Thoracic aorta (tissue), 2 donors: ENCODE measurements around the gene DIS3L. TPM values are rescaled to one million over a fixed set of nuclear protein-coding genes. Genes with fewer than 3 reads are reported as not detected.

Source experiments
- ATAC-seq: fragments of 150-250 bp; one replicate; pipeline ENCODE4 v1.8.0; 2017; ENCODE audit warnings: low read depth; ENCODE audit not compliant: insufficient number of reproducible peaks, low FRiP score
- DNase-seq: peaks from one replicate; pipeline ENCODE4 v3.0.0-alpha.2; 2020; ENCODE audit warnings: low spot score
- H3K27ac ChIP-seq, 2 donors: fragments of 200-600 bp; sonication (generic); 1 replicate in 1 of 2; 2 replicates in 1 of 2; pipeline ENCODE4 v1.5.1; 2016; ENCODE audit warnings: mild to moderate bottlenecking in 2 of 2, moderate library complexity in 2 of 2
- H3K27me3 ChIP-seq: fragments of 200-600 bp; sonication (generic); replicated peaks from 2 replicates; pipeline ENCODE4 v1.6.0; 2016; ENCODE audit warnings: mild to moderate bottlenecking; ENCODE audit not compliant: insufficient read depth
- H3K36me3 ChIP-seq: fragments of 200-600 bp; sonication (generic); one replicate; pipeline ENCODE4 v1.5.1; 2016
- H3K4me1 ChIP-seq, 2 donors: fragments of 200-600 bp; sonication (generic); 1 replicate in 1 of 2; 2 replicates in 1 of 2; pipeline versions ENCODE4 v1.5.1 to v1.6.0; 2016; ENCODE audit warnings: low read depth in 2 of 2, mild to moderate bottlenecking in 1 of 2; ENCODE audit not compliant: control insufficient read depth in 1 of 2
- H3K4me3 ChIP-seq: fragments of 200-600 bp; sonication (generic); 2 replicates; pipeline ENCODE4 v1.5.1; 2016; ENCODE audit warnings: mild to moderate bottlenecking
- H3K9me3 ChIP-seq: fragments of 200-600 bp; sonication (generic); 2 replicates; pipeline ENCODE4 v1.5.1; 2016
- total RNA-seq, 2 donors: library from RNA; depleted of rRNA; stranded (reverse); fragments of >200 nt; gene quantifications; one replicate each; pipeline versions ENCODE4 v1.1.0 to v1.2.3, GENCODE V29; 2016
- TF ChIP-seq, protein P1 (sequence below): fragments of 200-600 bp; sonication (generic); IDR thresholded peaks from one replicate; pipeline ENCODE4 v1.5.1; 2019; ENCODE audit warnings: antibody characterized with exemption

The DIS3L gene
- total RNA-seq, 2 donors from 2014 or later = 36.8 to 45.1 TPM

GRCh38 chr15:66269326-66270090 is 23.9 kb upstream of the DIS3L start:
- DNase-seq (no peak), ATAC-seq (no peak)
- no peak overlapping the region for H3K27ac ChIP-seq
- H3K27me3 ChIP-seq = no peaks in the 10 kb centered on the region
- no peaks in the 10 kb centered on the region for H3K36me3 ChIP-seq
- no peak overlapping the region for H3K4me3 ChIP-seq
- TF ChIP-seq, protein P1, sequence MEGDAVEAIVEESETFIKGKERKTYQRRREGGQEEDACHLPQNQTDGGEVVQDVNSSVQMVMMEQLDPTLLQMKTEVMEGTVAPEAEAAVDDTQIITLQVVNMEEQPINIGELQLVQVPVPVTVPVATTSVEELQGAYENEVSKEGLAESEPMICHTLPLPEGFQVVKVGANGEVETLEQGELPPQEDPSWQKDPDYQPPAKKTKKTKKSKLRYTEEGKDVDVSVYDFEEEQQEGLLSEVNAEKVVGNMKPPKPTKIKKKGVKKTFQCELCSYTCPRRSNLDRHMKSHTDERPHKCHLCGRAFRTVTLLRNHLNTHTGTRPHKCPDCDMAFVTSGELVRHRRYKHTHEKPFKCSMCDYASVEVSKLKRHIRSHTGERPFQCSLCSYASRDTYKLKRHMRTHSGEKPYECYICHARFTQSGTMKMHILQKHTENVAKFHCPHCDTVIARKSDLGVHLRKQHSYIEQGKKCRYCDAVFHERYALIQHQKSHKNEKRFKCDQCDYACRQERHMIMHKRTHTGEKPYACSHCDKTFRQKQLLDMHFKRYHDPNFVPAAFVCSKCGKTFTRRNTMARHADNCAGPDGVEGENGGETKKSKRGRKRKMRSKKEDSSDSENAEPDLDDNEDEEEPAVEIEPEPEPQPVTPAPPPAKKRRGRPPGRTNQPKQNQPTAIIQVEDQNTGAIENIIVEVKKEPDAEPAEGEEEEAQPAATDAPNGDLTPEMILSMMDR = no peak
- H3K4me1 ChIP-seq = no peaks in the 10 kb centered on the region
- H3K9me3 ChIP-seq = no peaks in the 10 kb centered on the region

DNA sequence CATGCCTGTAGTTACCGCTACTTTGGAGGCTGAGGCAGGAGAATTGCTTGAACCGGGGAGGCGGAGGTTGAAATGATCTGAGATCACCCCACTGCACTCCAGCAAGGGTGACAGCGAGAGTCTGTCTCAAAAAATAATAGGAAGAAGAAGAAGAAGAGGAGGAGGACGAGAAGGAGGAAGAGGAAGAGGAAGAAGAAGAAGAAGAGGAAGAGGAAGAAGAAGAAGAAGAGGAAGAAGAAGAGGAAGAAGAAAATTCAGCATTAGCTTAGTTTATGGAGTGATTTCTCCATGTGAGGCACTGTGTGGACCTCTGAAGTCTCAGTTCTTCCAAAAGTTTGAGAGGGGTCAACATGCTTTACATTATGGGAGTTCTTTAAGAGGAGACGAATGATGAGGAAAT is 22.4 kb upstream of the DIS3L start:
- Histone ChIP-seq H3K27me3 (no peaks in the 10 kb centered on the region), H3K36me3 (no peaks in the 10 kb centered on the region), H3K27ac (no peak overlapping the region), H3K4me1 (no peaks in the 10 kb centered on the region), H3K9me3 (no peaks in the 10 kb centered on the region), H3K4me3 (no peak overlapping the region)
- DNase-seq (no peak), ATAC-seq (no peak)
- TF ChIP-seq, protein P1 = no peak

- Histone ChIP-seq H3K36me3 (no peaks in the 10 kb centered on the region), H3K27me3 (no peaks in the 10 kb centered on the region), H3K4me1 (no peaks in the 10 kb centered on the region), H3K9me3 (no peaks in the 10 kb centered on the region), H3K4me3 (no peak overlapping the region), H3K27ac (no peak overlapping the region)
- TF ChIP-seq, protein P1 = no peak
- DNase-seq = no peak
- no peak for ATAC-seq
Observed at GRCh38 chr15:66275352-66275751, 18.0 kb upstream of the DIS3L start.

DNA sequence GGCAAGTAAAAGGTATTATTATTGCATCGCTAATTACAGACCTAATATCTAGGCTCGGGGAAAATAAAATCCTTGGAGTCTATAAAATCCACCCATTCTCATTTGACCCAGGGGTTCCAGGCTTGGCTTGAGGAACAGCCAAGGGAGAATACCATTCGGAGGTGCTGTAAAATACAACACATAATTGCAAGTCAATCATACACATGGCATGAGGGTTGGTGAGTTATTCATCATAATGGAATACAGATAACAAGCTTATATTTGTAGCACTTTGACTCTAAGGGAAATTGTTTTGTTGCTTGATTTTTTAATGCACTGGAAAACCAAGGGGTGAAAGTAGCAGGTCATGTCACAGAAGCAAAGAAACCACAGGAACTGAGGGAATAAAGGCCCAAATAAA is 16.8 kb upstream of the DIS3L start:
- H3K27me3 ChIP-seq = no peaks in the 10 kb centered on the region
- no peaks in the 10 kb centered on the region for H3K9me3 ChIP-seq
- H3K4me3 ChIP-seq = no peak overlapping the region
- ATAC-seq (no peak), DNase-seq (no peak)
- H3K36me3 ChIP-seq = no peaks in the 10 kb centered on the region
- no peaks in the 10 kb centered on the region for H3K4me1 ChIP-seq
- no peak overlapping the region for H3K27ac ChIP-seq
- TF ChIP-seq, protein P1 = no peak

GRCh38 chr15:66278056-66278455 is 15.3 kb upstream of the DIS3L start:
- Histone ChIP-seq H3K27ac (no peak overlapping the region), H3K9me3 (no peaks in the 10 kb centered on the region), H3K4me3 (no peak overlapping the region), H3K36me3 (no peaks in the 10 kb centered on the region), H3K27me3 (no peaks in the 10 kb centered on the region), H3K4me1 (no peaks in the 10 kb centered on the region)
- ATAC-seq (no peak), DNase-seq (no peak)
- TF ChIP-seq, protein P1 = no peak
